Endothelial cell of umbilical vein (primary cell): ENCODE results near the gene CZIB. TPM values are rescaled to one million over a fixed set of nuclear protein-coding genes. Genes with fewer than 3 reads are reported as not detected.

Experiments used
- BruUV-seq: library from RNA; stranded (reverse); fragments of 400-500 nt; replicated peaks from 2 replicates; lab custom pipeline; 2021; lab: Mats Ljungman, UMichigan
- CTCF ChIA-PET: fragments of 300-600, 350-600 bp; sonication (Branson Sonifier 250); formaldehyde crosslinking; loops from one replicate; lab custom pipeline; 2021; ENCODE audit warnings: antibody characterized with exemption, inconsistent platforms; lab: Charles Lee
- POLR2A ChIA-PET: fragments of 300-600, 350-600 bp; sonication (Branson Sonifier 250); formaldehyde crosslinking; loops from one replicate; lab custom pipeline; 2021; ENCODE audit warnings: antibody characterized with exemption, inconsistent platforms; lab: Charles Lee
- DNase-seq: peaks from one replicate; pipeline ENCODE4 v3.0.0-alpha.2; 2011; ENCODE audit warnings: low read depth, low spot score
- FAIRE-seq: peaks from 2 replicates; lab custom pipeline; 2011; peaks lifted over from hg19 to GRCh38; lab: Jason Lieb, UNC
- H2AFZ ChIP-seq: 2 replicates; pipeline ENCODE4 v1.6.0; 2012; ENCODE audit warnings: low read depth, low read length, control low read depth, inconsistent platforms
- H3K27ac ChIP-seq: 2 replicates; pipeline ENCODE4 v1.5.1; 2011; ENCODE audit warnings: low read depth, mild to moderate bottlenecking, control low read depth, low read length, moderate library complexity; ENCODE audit not compliant: insufficient read depth
- H3K27me3 ChIP-seq, 2 experiments: 2 replicates each; pipeline versions ENCODE4 v1.6.0 to v1.6.1; 2011; ENCODE audit warnings: low read length in 2 of 2, mixed read lengths in 1 of 2; ENCODE audit not compliant: control insufficient read depth in 2 of 2, insufficient read depth in 2 of 2
- H3K36me3 ChIP-seq, 2 experiments: 2 replicates in 1 of 2; 3 replicates in 1 of 2; pipeline ENCODE4 v1.5.1; 2011; ENCODE audit warnings: low read length in 2 of 2, mild to moderate bottlenecking in 1 of 2, moderate library complexity in 1 of 2; ENCODE audit not compliant: control insufficient read depth in 2 of 2, insufficient read depth in 2 of 2; ENCODE audit errors: extremely low read depth in 1 of 2
- H3K4me1 ChIP-seq: 3 replicates; pipeline ENCODE4 v1.5.1; 2011; ENCODE audit warnings: mild to moderate bottlenecking, low read length; ENCODE audit not compliant: control insufficient read depth, insufficient read depth; ENCODE audit errors: extremely low read depth
- H3K4me2 ChIP-seq: 2 replicates; pipeline ENCODE4 v1.6.1; 2011; ENCODE audit warnings: low read length, control low read depth, mixed read lengths; ENCODE audit not compliant: insufficient read depth
- H3K4me3 ChIP-seq, 3 experiments: fragments of 200-600 bp in 1 of 3; sonication (generic), shearing (Covaris generic) in 1 of 3; replicated peaks in 1 of 3; 2 replicates each; pipeline ENCODE4 v1.5.1; 2011 to 2016; ENCODE audit warnings: control low read depth in 3 of 3, low read length in 3 of 3, mild to moderate bottlenecking in 2 of 3, inconsistent platforms in 1 of 3, low read depth in 1 of 3, moderate library complexity in 1 of 3; ENCODE audit not compliant: insufficient read depth in 1 of 3
- H3K79me2 ChIP-seq: 2 replicates; pipeline ENCODE4 v1.6.0; 2012; ENCODE audit warnings: low read length, inconsistent platforms; ENCODE audit not compliant: control insufficient read depth, insufficient read depth
- H3K9ac ChIP-seq: replicated peaks from 2 replicates; pipeline ENCODE3; 2011; ENCODE audit warnings: low read length, control low read depth; ENCODE audit not compliant: insufficient read depth; ENCODE audit errors: extremely low read depth
- H3K9me1 ChIP-seq: replicated peaks from 3 replicates; pipeline ENCODE4 v1.6.0; 2011; ENCODE audit warnings: mild to moderate bottlenecking, low read length; ENCODE audit not compliant: control insufficient read depth, insufficient read depth; ENCODE audit errors: extremely low read depth
- H3K9me3 ChIP-seq: replicated peaks from 2 replicates; pipeline ENCODE4 v1.5.1; 2012; ENCODE audit warnings: low read length, inconsistent platforms; ENCODE audit not compliant: control insufficient read depth, insufficient read depth
- H4K20me1 ChIP-seq: replicated peaks from 2 replicates; pipeline ENCODE3; 2011; ENCODE audit warnings: mild to moderate bottlenecking, low read length; ENCODE audit not compliant: control insufficient read depth, insufficient read depth; ENCODE audit errors: extremely low read depth
- EZH2 ChIP-seq: IDR thresholded peaks from 2 replicates; pipeline ENCODE4 v1.6.1; 2012; ENCODE audit warnings: borderline replicate concordance, low read depth, mild to moderate bottlenecking, moderate library complexity, low read length, inconsistent platforms; ENCODE audit not compliant: severe bottlenecking
- FOS ChIP-seq: IDR thresholded peaks from 2 replicates; pipeline ENCODE4 v1.6.1; 2011; ENCODE audit warnings: mild to moderate bottlenecking, low read length, moderate library complexity, borderline replicate concordance; ENCODE audit not compliant: insufficient read depth
- GATA2 ChIP-seq: IDR thresholded peaks from 2 replicates; pipeline ENCODE4 v1.7.0; 2011; ENCODE audit warnings: low read depth, mild to moderate bottlenecking, moderate library complexity, mixed read lengths, low read length; ENCODE audit not compliant: insufficient read length, insufficient read depth
- JUN ChIP-seq: IDR thresholded peaks from 2 replicates; pipeline ENCODE4 v1.6.1; 2011; ENCODE audit warnings: borderline replicate concordance, low read depth; ENCODE audit not compliant: insufficient read length, insufficient read depth
- MYC ChIP-seq: IDR thresholded peaks from one replicate; pipeline ENCODE4 v1.6.1; 2011; ENCODE audit warnings: mild to moderate bottlenecking, low read depth, low read length
- POLR2A ChIP-seq: IDR thresholded peaks from 2 replicates; pipeline ENCODE4 v1.6.1; 2012; ENCODE audit warnings: low read depth, mild to moderate bottlenecking, control low read depth, low read length
- POLR2AphosphoS5 ChIP-seq: IDR thresholded peaks from 2 replicates; pipeline ENCODE4 v1.6.1; 2012; ENCODE audit warnings: low read depth, mild to moderate bottlenecking, control low read depth, low read length, moderate library complexity; ENCODE audit not compliant: insufficient read depth
- dilution Hi-C: fragments of 300-500 bp; cut with MboI; formaldehyde crosslinking; loops from one replicate; pipeline ENCODE4 v1.15.0; 2019; ENCODE audit warnings: low sequenced_read_pairs; ENCODE audit not compliant: extremely low pct_ligation_motif_present
- intact Hi-C: fragments of 100-400 bp; cut with micrococcal nuclease; formaldehyde crosslinking; loops from one replicate; pipeline ENCODE4 v1.10.0; 2022
- polyA plus RNA-seq, 4 experiments: library from polyadenylated mRNA; depleted of rRNA in 3 of 4; stranded (reverse) in 3 of 4; unstranded in 1 of 4; fragments of >200 nt; gene quantifications; 2 replicates each; pipeline versions ENCODE4 v1.2.1 to v1.2.3, GENCODE V29; 2011 to 2012; ENCODE audit warnings: missing spikeins in 1 of 4
- total RNA-seq: library from RNA; stranded (reverse); gene quantifications from 2 replicates; pipeline ENCODE4 v1.2.3, GENCODE V29; 2021
- TF ChIP-seq, protein P1 (sequence below): IDR thresholded peaks from 2 replicates; pipeline ENCODE4 v1.6.1; 2011; ENCODE audit not compliant: insufficient read depth, insufficient read length
- TF ChIP-seq, protein P2 (sequence below), 2 donors: IDR thresholded peaks; 1 replicate in 1 of 2; 2 replicates in 1 of 2; pipeline ENCODE4 v1.5.1; 2011; ENCODE audit warnings: low read length in 2 of 2, mild to moderate bottlenecking in 2 of 2, moderate library complexity in 2 of 2, control low read depth in 1 of 2, inconsistent platforms in 1 of 2, low read depth in 1 of 2; ENCODE audit not compliant: insufficient read depth in 1 of 2; ENCODE audit errors: extremely low read depth in 1 of 2

The CZIB gene
- total and polyA plus RNA-seq, 2 donors (not counting 3 experiments of a cell fraction or from before 2014, with no cell fraction given), result 60.1 to 65.9 TPM

DNA sequence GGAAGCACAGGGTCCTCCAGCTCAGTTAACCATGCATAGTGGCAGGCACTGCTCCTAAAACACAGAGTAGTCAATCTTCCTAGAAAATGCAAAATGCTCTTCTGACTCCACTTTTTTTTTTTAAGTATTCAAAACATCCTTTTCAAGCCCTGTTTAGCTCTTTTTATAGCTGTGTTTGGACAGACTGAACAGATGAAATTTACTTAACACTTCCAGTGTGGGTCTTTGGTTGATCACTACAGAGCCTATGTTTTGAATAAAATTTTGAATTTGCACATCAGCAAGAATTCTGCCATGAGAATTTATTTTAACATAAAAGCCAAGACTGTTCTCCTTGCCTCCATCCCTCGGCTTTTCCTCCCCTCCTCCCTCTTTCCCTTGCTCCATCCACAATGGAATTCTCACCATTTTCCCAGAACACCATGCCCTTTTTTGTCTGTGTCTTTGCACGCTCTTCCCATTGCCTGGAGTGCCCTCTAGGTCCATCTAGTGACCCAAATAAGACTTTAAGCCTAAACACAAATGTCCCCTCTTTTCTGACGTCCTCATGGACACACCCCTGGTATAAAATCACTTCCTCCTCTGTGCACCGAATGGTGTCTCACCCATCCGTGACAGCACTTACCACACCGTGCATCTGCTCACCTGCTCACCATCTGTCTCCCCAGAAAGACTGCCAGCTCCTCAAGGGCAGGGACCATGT, 47.9 kb downstream of the CZIB start:
- dilution Hi-C loops (no loop called here), intact Hi-C loops (no loop called here)
- Histone ChIP-seq H3K4me1 (no peaks in the 10 kb centered on the region), H3K27ac (no peak overlapping the region), H2AFZ (no peak overlapping the region), H3K4me2 (no peak overlapping the region), H3K9me3 (no peaks in the 10 kb centered on the region), H3K36me3 (no peaks in the 10 kb centered on the region), H3K79me2 (no peaks in the 10 kb centered on the region), H3K4me3 (no peak overlapping the region), H3K9me1 (no peaks in the 10 kb centered on the region), H3K27me3 (peaks cover 6 to 17% of the 10 kb centered on the region in 2 experiments), H4K20me1 (no peaks in the 10 kb centered on the region), H3K9ac (no peak overlapping the region)
- DNase-seq (no peak), FAIRE-seq (no peak)
- BruUV-seq, result no TSS peak
- CTCF ChIA-PET, result interaction anchor here (1.4 to 2.4 kb wide), 3 partner anchors 8 to 10 kb away, joined by 4 to 10 read pairs (median 8); no protein-coding TSS in a partner anchor
- TF ChIP-seq FOS (no peak), MYC (no peak), GATA2 (no peak), POLR2A (no peak), EZH2 (no peak), JUN (no peak), POLR2AphosphoS5 (no peak)
- TF ChIP-seq, protein P1, sequence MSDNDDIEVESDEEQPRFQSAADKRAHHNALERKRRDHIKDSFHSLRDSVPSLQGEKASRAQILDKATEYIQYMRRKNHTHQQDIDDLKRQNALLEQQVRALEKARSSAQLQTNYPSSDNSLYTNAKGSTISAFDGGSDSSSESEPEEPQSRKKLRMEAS, result no peak
- TF ChIP-seq, protein P2, sequence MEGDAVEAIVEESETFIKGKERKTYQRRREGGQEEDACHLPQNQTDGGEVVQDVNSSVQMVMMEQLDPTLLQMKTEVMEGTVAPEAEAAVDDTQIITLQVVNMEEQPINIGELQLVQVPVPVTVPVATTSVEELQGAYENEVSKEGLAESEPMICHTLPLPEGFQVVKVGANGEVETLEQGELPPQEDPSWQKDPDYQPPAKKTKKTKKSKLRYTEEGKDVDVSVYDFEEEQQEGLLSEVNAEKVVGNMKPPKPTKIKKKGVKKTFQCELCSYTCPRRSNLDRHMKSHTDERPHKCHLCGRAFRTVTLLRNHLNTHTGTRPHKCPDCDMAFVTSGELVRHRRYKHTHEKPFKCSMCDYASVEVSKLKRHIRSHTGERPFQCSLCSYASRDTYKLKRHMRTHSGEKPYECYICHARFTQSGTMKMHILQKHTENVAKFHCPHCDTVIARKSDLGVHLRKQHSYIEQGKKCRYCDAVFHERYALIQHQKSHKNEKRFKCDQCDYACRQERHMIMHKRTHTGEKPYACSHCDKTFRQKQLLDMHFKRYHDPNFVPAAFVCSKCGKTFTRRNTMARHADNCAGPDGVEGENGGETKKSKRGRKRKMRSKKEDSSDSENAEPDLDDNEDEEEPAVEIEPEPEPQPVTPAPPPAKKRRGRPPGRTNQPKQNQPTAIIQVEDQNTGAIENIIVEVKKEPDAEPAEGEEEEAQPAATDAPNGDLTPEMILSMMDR (IDR thresholded peaks at IDR 0.05; ENCODE audit: extremely low read depth in 1 of 2, insufficient read depth in 1 of 2, low read depth in 1 of 2, low read length in 2 of 2), result no peak
- POLR2A ChIA-PET, result no interaction called here
